HTR-8/SVneo (cell line): ENCODE measurements around the gene WIPF2.
"Not testable (repeated sequence)": the region's sequence is repeated elsewhere in the genome, so short reads cannot be mapped to it uniquely, and the experiment has no call there.

Source experiments
- DNase-seq: peaks from one replicate; pipeline ENCODE4 v3.0.0; 2011; ENCODE audit warnings: low spot score, mixed read lengths; ENCODE audit not compliant: insufficient read length
- FAIRE-seq: peaks from 2 replicates; lab custom pipeline; 2011; peaks lifted over from hg19 to GRCh38; lab: Jason Lieb, UNC

WIPF2 gene

DNA sequence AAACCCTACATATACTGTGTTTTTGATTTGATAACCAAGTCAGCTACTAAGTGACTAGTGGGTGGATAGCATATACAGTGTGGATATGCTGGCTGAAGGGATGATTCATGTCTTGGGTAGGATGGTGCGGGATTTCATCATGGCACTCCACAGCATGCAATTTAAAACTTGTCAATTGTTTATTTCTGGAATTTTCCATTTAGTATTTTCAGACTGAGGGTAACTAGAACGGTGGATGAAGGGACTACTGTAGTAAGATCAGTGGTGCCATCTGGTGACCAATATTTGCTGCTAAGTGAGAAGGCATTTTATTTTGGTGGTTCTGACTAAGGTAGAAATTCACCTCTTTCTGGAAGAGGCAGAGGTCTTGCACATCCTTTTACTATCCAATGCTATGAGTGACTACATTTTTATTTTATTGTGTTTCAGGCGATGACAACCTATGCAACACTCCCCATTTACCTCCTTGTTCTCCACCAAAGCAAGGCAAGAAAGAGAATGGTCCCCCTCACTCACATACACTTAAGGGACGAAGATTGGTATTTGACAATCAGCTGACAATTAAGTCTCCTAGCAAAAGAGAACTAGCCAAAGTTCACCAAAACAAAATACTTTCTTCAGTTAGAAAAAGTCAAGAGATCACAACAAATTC is 71.7 kb downstream of the WIPF2 start:
- DNase-seq: no peak
- FAIRE-seq: no peak

GRCh38 chr17:40291281-40291664 is 72.2 kb downstream of the WIPF2 start:
- FAIRE-seq: no peak
- no peak for DNase-seq

DNA sequence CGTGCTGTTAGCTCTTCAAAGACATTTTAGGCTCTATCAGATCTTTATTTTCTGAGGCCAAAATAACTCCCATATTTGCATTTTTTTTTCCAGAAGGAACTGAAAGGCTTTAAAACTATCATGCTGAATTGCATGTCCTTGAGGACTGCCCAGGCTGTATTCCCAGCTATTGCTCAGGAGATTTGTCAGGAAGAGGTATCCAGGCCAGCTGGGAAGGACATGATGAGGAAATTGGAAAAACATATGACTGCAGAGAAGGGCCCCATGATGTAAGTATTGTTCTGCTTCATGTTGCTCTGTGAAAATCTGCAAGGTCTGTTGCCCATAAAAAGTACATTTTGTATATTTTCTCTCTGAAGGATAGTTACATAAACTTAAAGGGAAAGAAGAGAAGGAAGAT is 74.3 kb downstream of the WIPF2 start:
- DNase-seq (no peak), FAIRE-seq (no peak)

DNA sequence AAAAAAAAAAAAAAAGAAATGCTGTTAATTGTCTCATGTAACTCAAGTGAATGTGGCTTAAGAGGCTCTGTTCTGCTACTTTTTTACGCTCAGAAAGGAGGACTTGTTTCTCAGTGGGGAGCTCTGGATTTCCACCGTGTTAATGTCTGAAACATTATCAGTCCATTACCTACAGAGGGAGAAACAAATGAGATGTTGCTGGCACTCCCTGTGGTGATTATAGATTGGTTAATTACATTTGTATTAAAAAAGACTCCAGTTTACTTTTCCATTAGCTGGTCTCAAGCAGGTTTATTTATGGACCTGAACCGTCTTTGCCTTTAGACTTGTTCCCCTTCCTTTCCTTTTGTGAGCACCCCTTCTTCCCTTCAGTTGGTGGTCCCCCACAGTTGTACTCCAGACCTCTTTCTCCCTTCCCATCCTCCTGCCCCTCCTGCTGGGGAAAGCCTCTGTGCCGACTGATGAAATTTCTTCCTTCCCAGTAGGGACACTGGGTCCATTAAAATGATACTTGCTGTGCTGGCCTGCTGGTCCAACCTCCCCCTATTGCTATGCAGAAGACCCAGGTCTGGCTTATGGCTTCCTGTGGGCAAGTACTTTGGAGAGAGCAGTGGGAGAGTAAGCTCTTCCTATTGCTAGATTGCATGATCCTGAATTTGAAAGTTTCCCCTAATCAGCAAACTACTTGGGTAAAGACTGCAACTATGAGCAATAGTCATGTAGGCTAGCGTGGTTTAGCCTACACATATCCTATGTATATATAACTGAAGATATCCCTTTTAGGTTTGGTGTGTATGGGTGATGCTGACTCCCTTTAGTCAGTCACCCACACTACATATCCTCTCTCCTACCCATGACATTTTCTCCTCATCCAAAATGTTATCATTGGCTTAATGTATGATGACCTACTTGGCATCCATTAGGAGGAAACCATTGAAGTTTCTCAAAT is 76.7 kb downstream of the WIPF2 start:
- FAIRE-seq (no peak), DNase-seq (no peak)

DNA sequence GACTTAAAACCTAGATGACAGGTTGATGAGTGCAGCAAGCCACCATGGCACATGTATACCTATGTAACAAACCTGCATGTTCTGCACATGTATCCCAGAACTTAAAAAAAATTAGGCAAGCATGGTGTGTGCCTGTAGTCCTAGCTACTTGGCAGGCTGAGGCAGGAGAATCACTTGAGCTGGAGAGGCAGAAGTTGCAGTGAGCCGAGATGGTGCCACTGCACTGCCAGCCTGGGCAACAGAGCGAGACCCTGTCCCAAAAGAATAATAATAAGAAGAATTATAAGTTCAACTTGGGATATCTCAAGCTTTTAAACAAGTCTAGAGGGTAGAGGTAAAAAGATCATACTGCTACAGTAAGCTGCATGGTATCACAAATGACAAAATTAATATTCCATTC is 78.4 kb downstream of the WIPF2 start:
- FAIRE-seq: no peak
- DNase-seq: no peak

DNA sequence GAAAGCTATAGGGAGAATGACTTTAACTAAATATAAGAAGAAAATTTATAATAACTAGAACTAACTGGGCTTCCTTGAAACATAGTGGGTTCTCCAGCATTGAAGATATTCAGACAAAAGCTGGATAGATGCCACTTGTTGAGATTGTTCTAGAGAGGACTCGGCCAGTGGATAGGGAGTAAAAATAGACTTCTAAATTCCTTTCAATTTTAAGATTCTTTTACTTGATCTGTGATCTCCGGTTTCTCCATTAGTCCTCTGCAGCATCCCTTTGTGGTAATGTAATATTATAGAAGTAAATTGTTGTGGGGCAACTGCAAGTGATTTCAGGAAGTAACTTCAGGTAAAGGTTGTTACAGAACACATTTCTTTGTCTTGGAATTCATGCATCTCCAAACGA is 79.6 kb downstream of the WIPF2 start:
- FAIRE-seq (no peak), DNase-seq (no peak)

DNA sequence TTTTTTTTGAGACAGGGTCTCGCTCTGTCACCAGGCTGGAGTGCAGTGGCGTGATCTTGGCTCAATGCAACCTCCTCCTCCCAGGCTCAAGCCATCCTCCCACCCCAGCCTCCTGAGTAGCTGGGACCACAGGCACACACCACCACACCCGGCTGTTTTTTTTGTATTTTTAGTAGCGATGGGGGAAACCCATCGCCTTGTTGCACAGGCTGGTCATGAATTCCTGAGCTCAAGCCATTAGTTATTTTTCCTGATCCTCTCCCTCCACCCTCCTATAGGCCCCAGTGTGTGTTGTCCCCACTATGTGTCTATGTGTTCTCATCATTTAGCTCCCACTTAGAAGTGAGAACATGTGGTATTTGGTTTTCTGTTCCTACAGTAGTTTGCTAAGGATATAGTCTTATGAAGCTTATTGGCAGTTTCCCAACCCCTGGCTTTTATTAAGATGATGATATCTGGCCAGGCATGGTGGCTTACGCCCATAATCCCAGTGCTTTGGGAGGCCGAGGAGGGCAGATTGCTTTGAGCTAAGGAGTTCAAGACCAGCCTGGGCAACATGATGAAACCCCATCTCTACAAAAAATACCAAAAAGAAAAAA is 80.2 kb downstream of the WIPF2 start:
- not testable (repeated sequence) for DNase-seq, FAIRE-seq

- DNase-seq (no peak), FAIRE-seq (no peak)
Measured at GRCh38 chr17:40301315-40301714, 82.2 kb downstream of the WIPF2 start.

DNA sequence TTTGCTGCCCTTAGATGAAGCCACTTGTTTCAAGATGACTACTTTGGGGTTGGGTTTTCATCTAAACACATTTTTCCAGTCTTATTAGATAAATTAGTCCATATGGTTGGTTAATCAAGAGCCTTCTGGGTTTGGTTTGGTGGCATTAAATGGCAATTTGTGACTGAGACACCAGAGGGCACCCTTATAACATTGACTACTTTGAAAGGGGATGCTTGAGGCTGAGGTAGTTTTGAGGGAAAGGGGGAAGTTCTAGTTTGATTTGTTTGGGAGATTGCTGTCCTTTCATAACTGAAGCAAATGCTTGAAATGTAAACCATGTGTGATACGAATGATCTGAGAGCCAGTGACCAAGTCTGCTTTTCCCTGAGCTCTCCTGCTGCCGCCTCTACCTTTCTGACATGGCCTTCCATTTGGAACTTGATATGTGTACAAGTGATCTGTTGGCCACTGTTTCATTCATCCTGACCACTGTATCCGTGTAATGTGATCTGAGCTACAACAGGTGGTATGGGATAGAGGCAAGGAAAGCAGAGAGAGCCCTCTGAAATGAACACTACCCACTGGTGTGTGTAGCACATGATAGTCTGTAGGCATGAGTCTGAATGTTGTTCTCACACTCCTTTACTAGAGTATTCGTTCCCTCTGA is 84.0 kb downstream of the WIPF2 start:
- DNase-seq: peak; percentile 69
- no peak for FAIRE-seq

- DNase-seq: no peak
- no peak for FAIRE-seq
Measured at GRCh38 chr17:40303708-40304551, 84.8 kb downstream of the WIPF2 start.

- FAIRE-seq, DNase-seq: not testable (repeated sequence)
Measured at GRCh38 chr17:40304552-40304863, 85.4 kb downstream of the WIPF2 start.

GRCh38 chr17:40304866-40305265 is 85.8 kb downstream of the WIPF2 start:
- DNase-seq, FAIRE-seq: not testable (repeated sequence)

DNA sequence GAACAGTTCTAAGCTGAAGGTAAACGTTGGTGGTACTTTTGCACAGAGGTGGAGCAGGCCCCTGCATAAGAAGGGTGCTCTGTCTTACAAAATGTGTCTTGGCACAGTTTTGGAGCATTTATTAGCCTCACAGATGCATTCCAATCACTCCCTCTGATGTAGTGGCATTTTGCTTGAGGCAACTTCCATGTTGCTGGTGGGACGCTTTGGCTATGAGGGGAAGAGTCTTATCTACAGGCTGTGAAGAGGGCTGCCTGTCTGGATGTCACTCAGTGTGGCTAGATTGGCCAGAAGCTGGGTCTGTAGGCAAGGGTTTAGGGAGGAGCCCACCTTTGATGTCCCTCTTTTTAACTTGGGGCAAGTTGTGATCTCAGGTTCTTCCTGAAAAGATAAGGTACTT is 87.3 kb downstream of the WIPF2 start:
- FAIRE-seq (no peak), DNase-seq (no peak)

GRCh38 chr17:40307001-40307730 is 88.1 kb downstream of the WIPF2 start:
- no peak for FAIRE-seq
- no peak for DNase-seq

DNA sequence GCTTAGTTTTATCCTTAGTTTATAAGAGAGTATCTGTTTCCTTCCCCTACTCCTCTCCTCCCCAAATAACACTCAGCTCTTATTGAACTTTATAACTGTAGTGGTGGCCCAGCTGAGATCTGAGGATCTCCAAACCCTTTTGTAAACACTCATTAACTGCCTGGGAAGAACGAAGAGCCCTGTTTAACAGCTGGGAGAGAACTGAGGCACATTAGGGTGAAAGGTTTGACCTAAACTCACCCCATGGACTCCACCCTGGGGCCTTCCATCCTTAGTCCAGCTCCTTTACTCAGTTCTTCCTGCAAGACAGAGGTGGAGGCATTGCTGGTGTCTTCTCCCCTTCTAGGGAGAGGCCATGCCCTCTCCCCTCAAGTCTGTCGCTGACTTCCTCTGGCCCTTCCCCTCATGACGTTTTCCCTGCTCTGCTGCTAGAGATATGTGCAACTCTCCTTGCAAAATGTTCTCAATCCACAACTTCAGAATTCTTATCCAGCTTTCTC is 88.7 kb downstream of the WIPF2 start:
- DNase-seq (no peak), FAIRE-seq (no peak)

DNA sequence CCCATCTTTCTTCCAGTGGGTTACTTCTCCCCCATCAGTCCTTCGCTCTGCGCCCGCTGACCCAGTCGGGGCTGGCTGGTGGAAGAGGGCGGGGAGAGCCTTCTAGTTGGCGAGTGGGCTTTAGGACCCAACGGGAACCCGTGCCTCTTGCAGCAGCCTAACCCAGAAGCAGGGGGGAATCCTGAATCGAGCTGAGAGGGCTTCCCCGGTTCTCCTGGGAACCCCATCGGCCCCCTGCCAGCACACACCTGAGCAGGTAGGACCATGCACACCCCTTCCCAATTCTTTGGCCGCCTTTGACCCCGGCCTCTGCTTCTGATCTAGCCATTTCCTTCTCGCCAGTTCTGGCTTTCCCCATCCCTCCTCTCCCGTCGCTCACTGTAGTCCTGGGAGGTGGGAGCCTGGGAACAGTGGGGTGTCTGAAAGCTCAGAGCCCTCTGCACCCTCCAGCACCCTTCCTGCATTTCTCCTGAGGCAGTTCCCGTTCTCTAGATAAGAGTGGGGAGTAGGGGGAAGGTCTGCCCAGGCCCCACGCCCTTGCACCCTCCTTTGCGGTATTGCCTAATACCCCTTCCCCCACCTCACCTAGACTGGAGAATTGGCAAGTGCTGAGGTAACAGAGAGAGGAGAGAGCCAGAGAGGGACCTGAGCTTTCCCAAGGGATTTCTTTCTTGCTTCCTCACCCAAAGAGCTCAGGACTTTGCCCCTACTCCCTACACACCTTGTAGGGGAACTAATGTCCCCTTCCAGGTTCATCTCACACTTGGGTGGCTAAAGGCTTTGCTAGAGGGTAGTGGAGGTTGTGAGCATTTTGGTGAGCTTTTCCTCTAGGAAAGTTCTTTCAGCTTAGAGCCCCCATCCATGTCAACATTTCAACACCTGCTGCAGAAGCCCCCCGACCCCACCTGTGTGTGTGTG is 90.2 kb downstream of the WIPF2 start, which contains the start of gene RARA:
Gene RARA (plus strand): TSS at position 150 of the 918 bp plus-strand sequence. CDS start 22,039 bp downstream, outside the sequence.
- FAIRE-seq (no peak), DNase-seq (no peak)

DNA sequence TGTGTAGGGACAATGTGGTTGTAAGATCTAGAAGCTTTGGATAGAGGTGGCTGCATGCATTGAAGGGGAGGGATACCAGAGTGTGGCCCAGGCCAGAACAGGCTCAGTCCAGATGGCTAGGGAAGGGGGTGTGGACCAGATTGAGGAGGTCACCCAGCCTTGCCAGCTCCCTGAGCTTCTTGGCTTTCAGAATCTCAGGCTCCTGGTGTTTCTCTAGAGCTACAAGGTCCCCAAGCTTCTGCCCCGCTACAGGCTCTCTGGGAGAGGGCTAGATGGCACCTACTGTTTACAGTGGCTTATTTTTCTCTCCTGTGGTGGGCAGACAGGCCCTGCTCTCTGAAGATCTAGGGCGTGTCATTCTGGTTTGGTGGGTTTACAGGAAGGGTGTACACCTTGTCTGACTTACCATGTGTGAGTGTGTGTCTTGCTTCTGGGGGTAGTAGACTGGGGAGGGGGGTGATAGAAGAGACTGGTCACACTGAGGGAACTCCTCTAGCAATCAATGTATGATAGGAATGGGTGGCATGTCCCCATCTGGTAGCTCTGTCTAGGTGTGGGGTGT is 90.9 kb downstream of the WIPF2 start:
- FAIRE-seq (no peak), DNase-seq (no peak)
